ENCODE measurements around the gene GSG1L.

GSG1L gene

DNA sequence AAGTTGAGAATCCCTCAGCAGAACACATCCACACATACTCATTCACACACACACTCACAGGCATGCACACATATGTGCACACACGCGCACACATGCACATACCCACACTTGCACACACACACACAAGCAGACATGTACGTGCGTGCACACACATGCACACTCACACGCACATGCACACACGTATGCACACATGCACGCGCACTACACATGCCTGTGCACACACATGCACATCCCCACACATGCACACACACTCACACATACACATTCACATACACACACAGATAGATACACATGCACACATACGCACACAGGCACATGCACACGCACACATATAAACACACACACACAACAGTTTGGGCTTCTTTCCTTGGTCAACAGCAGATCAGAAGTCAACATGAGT is 24.0 kb downstream of the GSG1L start:
- H3K4me1 ChIP-seq (ENCODE audit: control insufficient read depth, insufficient read depth, low read length), result peaks cover 7% of the 10 kb centered on the region
- no peak overlapping the region for H3K4me3 ChIP-seq (ENCODE audit: low read length)
- H3K36me3 ChIP-seq (ENCODE audit: control insufficient read depth, insufficient read depth, low read length, severe bottlenecking), result no peaks in the 10 kb centered on the region
- DNase-seq (ENCODE audit: low read depth), result no peak
- peaks cover 37% of the 10 kb centered on the region for H3K27me3 ChIP-seq (replicated peaks; ENCODE audit: control insufficient read depth, insufficient read depth, low read length)
- H3K9ac ChIP-seq (ENCODE audit: low read length), result no peak overlapping the region
- H3K9me3 ChIP-seq (ENCODE audit: control insufficient read depth, low read length), result no peaks in the 10 kb centered on the region

DNA sequence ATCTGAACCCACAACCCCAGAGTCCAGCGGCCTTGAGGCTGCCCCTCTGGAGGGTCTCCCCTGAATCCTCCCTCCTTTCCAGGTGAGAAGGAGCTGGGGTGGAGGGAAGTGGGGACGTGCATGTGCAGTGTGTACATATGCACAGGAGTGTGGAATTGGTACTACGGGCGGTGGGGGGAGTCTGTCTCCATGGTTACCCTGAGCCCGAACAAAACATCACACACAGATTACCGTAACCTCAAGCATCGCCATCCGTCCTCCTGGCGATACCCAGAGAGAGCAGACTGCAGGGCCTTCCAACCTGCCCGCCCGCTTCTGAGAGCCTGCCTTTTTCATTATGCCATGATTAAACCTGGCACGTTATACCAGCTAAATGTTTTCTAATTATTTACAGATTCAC is 25.1 kb downstream of the GSG1L start:
- no peaks in the 10 kb centered on the region for H3K36me3 ChIP-seq (ENCODE audit: control insufficient read depth, insufficient read depth, low read length, severe bottlenecking)
- H3K4me1 ChIP-seq (ENCODE audit: control insufficient read depth, insufficient read depth, low read length), result peaks cover 7% of the 10 kb centered on the region
- no peak for DNase-seq (ENCODE audit: low read depth)
- H3K27me3 ChIP-seq (replicated peaks; ENCODE audit: control insufficient read depth, insufficient read depth, low read length), result peaks cover 37% of the 10 kb centered on the region
- no peaks in the 10 kb centered on the region for H3K9me3 ChIP-seq (ENCODE audit: control insufficient read depth, low read length)
- no peak overlapping the region for H3K9ac ChIP-seq (ENCODE audit: low read length)
- H3K4me3 ChIP-seq (ENCODE audit: low read length), result no peak overlapping the region

DNA sequence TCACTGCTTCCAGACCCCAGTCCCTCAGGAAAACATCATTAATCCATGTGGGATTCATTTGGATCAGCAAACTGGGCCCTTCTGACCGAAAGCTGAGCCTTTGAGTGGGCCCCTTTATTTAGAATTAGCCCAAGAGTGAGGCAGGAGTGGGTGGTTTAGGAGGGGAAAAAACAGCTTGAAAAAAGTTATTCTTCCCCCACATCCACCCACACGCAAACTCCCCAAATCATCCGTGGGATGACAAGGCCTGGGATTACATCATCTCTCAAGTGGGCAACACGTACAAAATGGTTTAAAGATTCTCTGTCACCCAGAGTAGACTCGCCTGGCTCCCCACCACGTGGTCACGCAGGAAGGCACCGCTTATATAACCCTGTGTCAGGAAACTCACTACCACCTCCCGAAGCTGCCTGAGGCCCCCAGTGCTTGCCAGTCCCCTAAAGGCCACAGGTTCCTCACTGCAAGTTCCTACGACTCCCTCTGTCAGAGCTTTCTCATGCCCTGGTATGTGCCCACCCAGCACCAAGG is 27.6 kb downstream of the GSG1L start:
- H3K36me3 ChIP-seq (ENCODE audit: control insufficient read depth, insufficient read depth, low read length, severe bottlenecking), result no peaks in the 10 kb centered on the region
- H3K9me3 ChIP-seq (ENCODE audit: control insufficient read depth, low read length), result no peaks in the 10 kb centered on the region
- no peak overlapping the region for H3K9ac ChIP-seq (ENCODE audit: low read length)
- peaks cover 29% of the 10 kb centered on the region for H3K27me3 ChIP-seq (replicated peaks; ENCODE audit: control insufficient read depth, insufficient read depth, low read length)
- no peak for DNase-seq (ENCODE audit: low read depth)
- H3K4me1 ChIP-seq (ENCODE audit: control insufficient read depth, insufficient read depth, low read length), result no peaks in the 10 kb centered on the region
- no peak overlapping the region for H3K4me3 ChIP-seq (ENCODE audit: low read length)

DNA sequence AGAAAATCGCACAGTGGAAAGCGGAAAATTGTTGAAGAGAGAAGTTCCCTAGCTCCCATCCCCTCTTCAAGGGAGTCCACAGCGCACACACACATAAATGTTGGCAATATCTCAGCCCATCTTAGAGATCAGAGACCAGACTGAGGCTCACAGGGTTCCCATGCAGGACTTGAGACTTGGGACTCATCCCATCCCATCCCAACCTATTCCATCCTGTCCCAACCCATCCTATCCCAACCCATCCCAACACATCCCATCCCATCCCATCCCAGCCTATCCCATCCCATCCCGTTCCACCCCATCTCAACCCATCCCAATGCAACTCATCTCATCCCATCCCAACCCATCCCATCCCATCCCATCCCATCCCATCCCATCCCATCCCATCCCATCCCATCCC is 29.6 kb downstream of the GSG1L start:
- Histone ChIP-seq H3K9ac (ENCODE audit: low read length) (no peak overlapping the region), H3K27me3 (replicated peaks; ENCODE audit: control insufficient read depth, insufficient read depth, low read length) (peaks cover 18% of the 10 kb centered on the region), H3K36me3 (ENCODE audit: control insufficient read depth, insufficient read depth, low read length, severe bottlenecking) (no peaks in the 10 kb centered on the region), H3K9me3 (ENCODE audit: control insufficient read depth, low read length) (peaks cover 4% of the 10 kb centered on the region), H3K4me1 (ENCODE audit: control insufficient read depth, insufficient read depth, low read length) (no peaks in the 10 kb centered on the region), H3K4me3 (ENCODE audit: low read length) (no peak overlapping the region)
- DNase-seq (ENCODE audit: low read depth), result no peak

DNA sequence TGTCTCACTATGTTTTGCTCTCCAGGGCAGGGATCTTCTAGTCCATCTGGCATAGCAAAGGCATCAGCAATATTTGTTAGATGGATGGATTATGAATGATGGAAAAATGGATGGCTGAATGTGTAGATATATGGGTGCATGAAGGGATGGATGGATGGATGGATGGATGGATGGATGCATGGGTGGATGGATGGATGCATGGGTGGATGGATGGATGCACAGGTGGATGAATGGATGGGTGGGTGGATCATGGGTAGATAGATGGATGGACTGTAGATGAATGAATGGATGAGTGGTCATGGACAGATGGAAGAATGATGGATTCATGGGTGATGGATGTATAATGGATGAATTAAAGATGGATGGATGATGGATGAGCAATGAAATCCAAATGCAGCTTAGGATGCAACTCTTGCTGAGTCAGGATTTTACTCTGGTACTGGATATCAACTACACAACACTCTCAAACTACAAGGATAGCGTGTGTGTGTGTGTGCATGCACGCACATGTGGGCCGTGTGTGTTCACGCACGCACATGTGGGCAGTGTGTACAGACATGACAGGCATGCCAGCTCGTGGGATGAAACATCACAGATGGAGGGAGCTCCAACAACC is 34.0 kb downstream of the GSG1L start:
- Histone ChIP-seq H3K4me3 (ENCODE audit: low read length) (no peak overlapping the region), H3K27me3 (replicated peaks; ENCODE audit: control insufficient read depth, insufficient read depth, low read length) (peaks cover 11% of the 10 kb centered on the region), H3K36me3 (ENCODE audit: control insufficient read depth, insufficient read depth, low read length, severe bottlenecking) (no peaks in the 10 kb centered on the region), H3K9me3 (ENCODE audit: control insufficient read depth, low read length) (peaks cover 6% of the 10 kb centered on the region), H3K9ac (ENCODE audit: low read length) (no peak overlapping the region), H3K4me1 (ENCODE audit: control insufficient read depth, insufficient read depth, low read length) (no peaks in the 10 kb centered on the region)
- DNase-seq (ENCODE audit: low read depth), result no peak

DNA sequence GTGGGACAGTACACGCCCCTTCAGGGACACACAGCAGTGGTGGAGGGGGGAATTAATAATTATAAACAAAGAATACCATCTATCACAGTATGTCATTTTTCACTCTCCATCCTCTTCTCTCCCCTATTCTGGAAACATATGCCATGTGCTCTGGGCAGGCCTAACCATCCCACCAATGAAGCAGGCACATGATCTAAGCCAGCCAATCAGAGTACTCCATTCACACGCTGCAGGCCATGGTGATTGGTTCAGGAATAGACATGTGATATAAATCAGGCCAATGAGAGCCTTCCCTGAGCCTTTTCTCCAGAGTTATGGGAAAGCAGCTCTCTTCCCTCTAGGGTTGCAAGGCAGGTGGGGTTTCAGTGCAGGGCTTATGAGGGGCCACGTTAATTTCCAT is 36.5 kb downstream of the GSG1L start:
- Histone ChIP-seq H3K9ac (ENCODE audit: low read length) (no peak overlapping the region), H3K9me3 (ENCODE audit: control insufficient read depth, low read length) (peaks cover 6% of the 10 kb centered on the region), H3K4me3 (ENCODE audit: low read length) (no peak overlapping the region), H3K4me1 (ENCODE audit: control insufficient read depth, insufficient read depth, low read length) (no peaks in the 10 kb centered on the region), H3K27me3 (replicated peaks; ENCODE audit: control insufficient read depth, insufficient read depth, low read length) (peaks cover 16% of the 10 kb centered on the region), H3K36me3 (ENCODE audit: control insufficient read depth, insufficient read depth, low read length, severe bottlenecking) (no peaks in the 10 kb centered on the region)
- no peak for DNase-seq (ENCODE audit: low read depth)

DNA sequence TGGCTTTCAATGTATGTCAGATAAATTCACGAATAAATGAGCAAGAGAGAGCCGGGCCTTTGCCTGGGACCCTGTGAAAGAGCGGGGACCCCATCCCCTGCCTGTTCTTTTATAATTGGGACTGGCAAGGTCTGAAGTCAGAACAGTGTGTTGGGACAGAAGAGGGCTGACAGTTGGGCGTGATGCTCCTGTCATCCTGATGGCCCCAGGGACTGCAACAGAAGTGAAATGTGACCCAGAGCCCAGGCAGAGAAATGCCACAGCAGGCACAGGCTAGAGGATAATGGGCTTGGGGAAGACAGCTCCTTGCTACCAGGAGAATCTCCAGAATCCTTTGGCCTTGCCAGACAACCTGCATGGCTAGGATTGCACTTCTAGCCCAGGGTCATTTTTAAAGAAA is 37.9 kb downstream of the GSG1L start:
- DNase-seq (ENCODE audit: low read depth), result no peak
- no peaks in the 10 kb centered on the region for H3K4me1 ChIP-seq (ENCODE audit: control insufficient read depth, insufficient read depth, low read length)
- no peaks in the 10 kb centered on the region for H3K36me3 ChIP-seq (ENCODE audit: control insufficient read depth, insufficient read depth, low read length, severe bottlenecking)
- H3K9ac ChIP-seq (ENCODE audit: low read length), result no peak overlapping the region
- peaks cover 11% of the 10 kb centered on the region for H3K9me3 ChIP-seq (ENCODE audit: control insufficient read depth, low read length)
- H3K27me3 ChIP-seq (replicated peaks; ENCODE audit: control insufficient read depth, insufficient read depth, low read length), result peaks cover 16% of the 10 kb centered on the region
- H3K4me3 ChIP-seq (ENCODE audit: low read length), result no peak overlapping the region

DNA sequence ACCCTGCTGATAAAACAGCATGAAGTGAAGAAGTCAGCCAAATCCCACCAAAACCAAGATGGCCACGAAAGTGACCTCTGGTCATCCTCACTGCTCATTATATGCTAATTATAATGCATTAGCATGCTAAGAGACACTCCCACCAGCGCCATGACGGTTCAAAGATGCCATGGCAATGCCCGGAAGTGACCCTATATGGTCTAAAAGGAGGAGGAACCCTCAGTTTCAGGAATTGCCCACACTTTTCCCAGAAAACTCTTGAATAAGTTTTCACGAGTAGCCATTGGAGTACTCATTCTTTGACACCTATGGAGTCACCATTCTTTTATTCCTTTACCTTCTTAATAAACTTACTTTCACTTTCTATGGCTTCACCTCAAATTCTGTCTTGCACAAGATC is 44.3 kb downstream of the GSG1L start:
- no peak overlapping the region for H3K4me3 ChIP-seq (ENCODE audit: low read length)
- H3K9me3 ChIP-seq (ENCODE audit: control insufficient read depth, low read length), result peaks cover 20% of the 10 kb centered on the region
- no peak overlapping the region for H3K9ac ChIP-seq (ENCODE audit: low read length)
- no peaks in the 10 kb centered on the region for H3K36me3 ChIP-seq (ENCODE audit: control insufficient read depth, insufficient read depth, low read length, severe bottlenecking)
- DNase-seq (ENCODE audit: low read depth), result no peak
- H3K4me1 ChIP-seq (ENCODE audit: control insufficient read depth, insufficient read depth, low read length), result no peaks in the 10 kb centered on the region
- H3K27me3 ChIP-seq (replicated peaks; ENCODE audit: control insufficient read depth, insufficient read depth, low read length), result peaks cover 25% of the 10 kb centered on the region

DNA sequence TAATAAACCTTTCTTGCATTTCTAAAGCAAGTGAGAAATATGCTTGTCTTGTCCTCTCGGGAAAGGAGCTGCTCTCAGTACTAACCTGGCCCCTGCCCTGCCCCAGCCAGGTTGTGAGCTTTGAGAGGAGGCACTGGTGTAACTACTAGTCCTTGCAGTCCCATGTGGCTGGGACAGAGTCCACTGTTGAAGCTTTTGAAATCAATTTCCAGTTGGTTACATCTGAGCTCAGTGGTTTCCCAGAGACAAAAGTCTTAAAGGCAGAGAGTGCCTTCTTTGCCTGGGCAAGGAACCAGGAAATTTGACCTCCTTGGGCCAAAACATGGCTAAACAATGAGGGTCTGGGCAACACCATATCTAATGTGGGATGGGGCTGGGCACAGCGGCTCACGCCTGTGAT is 48.7 kb downstream of the GSG1L start:
- Histone ChIP-seq H3K9me3 (ENCODE audit: control insufficient read depth, low read length) (peaks cover 7% of the 10 kb centered on the region), H3K4me3 (ENCODE audit: low read length) (no peak overlapping the region), H3K9ac (ENCODE audit: low read length) (no peak overlapping the region), H3K27me3 (replicated peaks; ENCODE audit: control insufficient read depth, insufficient read depth, low read length) (peaks cover 29% of the 10 kb centered on the region), H3K4me1 (ENCODE audit: control insufficient read depth, insufficient read depth, low read length) (peaks cover 6% of the 10 kb centered on the region), H3K36me3 (ENCODE audit: control insufficient read depth, insufficient read depth, low read length, severe bottlenecking) (no peaks in the 10 kb centered on the region)
- DNase-seq (ENCODE audit: low read depth), result no peak

DNA sequence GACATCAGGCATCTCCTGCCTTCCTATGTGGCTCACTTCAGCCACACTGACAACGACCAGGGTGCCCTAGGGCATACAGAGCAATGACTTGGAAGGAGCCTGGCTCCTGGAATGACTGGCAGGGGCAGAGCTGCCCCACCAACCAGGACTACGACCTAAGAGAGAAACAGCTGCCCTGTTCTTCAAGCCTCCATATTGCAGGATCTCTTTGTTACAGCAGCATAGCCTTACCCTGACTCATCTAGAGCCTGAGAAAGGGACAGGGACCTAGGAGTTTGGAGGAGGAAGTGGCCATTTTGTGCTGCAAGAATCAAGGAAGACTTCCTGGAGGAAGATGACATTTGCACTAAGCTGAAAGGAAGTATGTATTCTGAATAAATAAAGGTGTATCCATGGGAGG is 49.6 kb downstream of the GSG1L start:
- H3K36me3 ChIP-seq (ENCODE audit: control insufficient read depth, insufficient read depth, low read length, severe bottlenecking), result no peaks in the 10 kb centered on the region
- no peak overlapping the region for H3K9ac ChIP-seq (ENCODE audit: low read length)
- no peak for DNase-seq (ENCODE audit: low read depth)

DNA sequence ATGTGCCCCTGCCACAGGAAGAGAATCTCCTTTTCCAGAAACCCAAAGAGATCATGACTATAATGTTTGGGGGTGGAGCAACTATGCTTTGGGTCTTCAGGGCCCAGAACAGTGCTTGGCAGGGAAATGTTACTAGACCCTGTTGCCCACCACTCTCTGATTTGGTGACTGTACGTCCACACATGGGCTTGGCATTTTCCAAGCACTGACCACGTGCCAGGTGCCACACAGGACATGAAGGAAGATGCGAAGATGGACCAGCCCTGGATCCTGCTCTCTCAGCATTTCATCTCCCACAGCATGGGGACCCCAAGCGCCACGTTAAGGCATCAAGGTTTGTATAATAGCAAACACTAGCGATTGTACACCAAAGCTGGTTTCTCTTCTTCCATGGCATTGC is 50.1 kb downstream of the GSG1L start:
- Histone ChIP-seq H3K36me3 (ENCODE audit: control insufficient read depth, insufficient read depth, low read length, severe bottlenecking) (no peaks in the 10 kb centered on the region), H3K9me3 (ENCODE audit: control insufficient read depth, low read length) (peaks cover 4% of the 10 kb centered on the region), H3K27me3 (replicated peaks; ENCODE audit: control insufficient read depth, insufficient read depth, low read length) (peaks cover 36% of the 10 kb centered on the region), H3K4me1 (ENCODE audit: control insufficient read depth, insufficient read depth, low read length) (peaks cover 6% of the 10 kb centered on the region), H3K4me3 (ENCODE audit: low read length) (no peak overlapping the region), H3K9ac (ENCODE audit: low read length) (no peak overlapping the region)
- DNase-seq (ENCODE audit: low read depth), result no peak

More for the DNA sequence above, 49.6 kb downstream of the GSG1L start:
- peaks cover 6% of the 10 kb centered on the region for H3K4me1 ChIP-seq (ENCODE audit: control insufficient read depth, insufficient read depth, low read length)
- peaks cover 36% of the 10 kb centered on the region for H3K27me3 ChIP-seq (replicated peaks; ENCODE audit: control insufficient read depth, insufficient read depth, low read length)
- peaks cover 5% of the 10 kb centered on the region for H3K9me3 ChIP-seq (ENCODE audit: control insufficient read depth, low read length)
- no peak overlapping the region for H3K4me3 ChIP-seq (ENCODE audit: low read length)

DNA sequence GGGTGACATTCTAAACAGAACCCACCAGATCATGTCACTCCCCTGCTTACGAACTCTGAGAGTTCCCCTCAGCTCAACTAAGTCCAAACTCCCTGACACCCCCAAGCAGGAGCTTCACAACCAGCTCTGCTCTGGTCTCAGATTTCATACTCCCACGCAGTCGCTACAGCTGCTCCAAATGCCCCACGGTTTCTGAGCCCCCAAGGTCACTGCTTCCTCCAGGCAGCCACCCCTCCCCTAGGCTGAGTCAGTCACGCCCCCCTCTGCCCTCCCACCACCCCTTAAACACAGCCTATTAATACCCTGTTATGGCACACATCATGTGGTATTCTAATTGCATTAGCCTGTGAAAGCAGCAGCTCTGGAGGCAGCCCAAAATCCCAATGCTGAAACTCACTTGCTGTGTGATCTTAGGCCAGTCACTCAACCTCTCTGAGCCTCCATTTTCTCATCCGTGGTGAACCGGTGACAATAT is 51.5 kb downstream of the GSG1L start:
- H3K4me3 ChIP-seq (ENCODE audit: low read length), result no peak overlapping the region
- H3K4me1 ChIP-seq (ENCODE audit: control insufficient read depth, insufficient read depth, low read length), result peaks cover 6% of the 10 kb centered on the region
- H3K36me3 ChIP-seq (ENCODE audit: control insufficient read depth, insufficient read depth, low read length, severe bottlenecking), result no peaks in the 10 kb centered on the region
- peaks cover 33% of the 10 kb centered on the region for H3K27me3 ChIP-seq (replicated peaks; ENCODE audit: control insufficient read depth, insufficient read depth, low read length)
- no peaks in the 10 kb centered on the region for H3K9me3 ChIP-seq (ENCODE audit: control insufficient read depth, low read length)
- H3K9ac ChIP-seq (ENCODE audit: low read length), result no peak overlapping the region
- peak; percentile 44 for DNase-seq (ENCODE audit: low read depth)
